GM12878 (cell line): ENCODE data around the gene SPATA12.

ENCODE experiments used
- CHD4 ChIP-seq: fragments of 200-600 bp; sonication (generic); IDR thresholded peaks from 2 replicates; pipeline ENCODE4 v1.6.1; 2016; ENCODE audit warnings: mild to moderate bottlenecking
- EZH2 ChIP-seq: IDR thresholded peaks from 2 replicates; pipeline ENCODE4 v1.6.1; 2012; ENCODE audit warnings: low read depth, mild to moderate bottlenecking, control low read depth, inconsistent platforms, low read length, borderline replicate concordance; ENCODE audit not compliant: control insufficient read depth
- POLR2A ChIP-seq: IDR thresholded peaks from 2 replicates; pipeline ENCODE4 v1.6.1; 2011; ENCODE audit warnings: low read depth, mild to moderate bottlenecking, low read length
- SUZ12 ChIP-seq: fragments of 200-600 bp; sonication (generic); IDR thresholded peaks from one replicate; pipeline ENCODE4 v1.6.1; 2018; ENCODE audit warnings: antibody characterized with exemption, mild to moderate bottlenecking; ENCODE audit not compliant: unreplicated experiment
- TF ChIP-seq, protein P1 (sequence below), 3 experiments: IDR thresholded peaks in 2 of 3; conservative IDR thresholded peaks in 1 of 3; 2 replicates each; pipeline ENCODE4 v1.5.1; 2011; ENCODE audit warnings: low read depth in 3 of 3, low read length in 3 of 3, mild to moderate bottlenecking in 3 of 3, control low read depth in 2 of 3, moderate library complexity in 2 of 3, inconsistent platforms in 1 of 3, mixed read lengths in 1 of 3; ENCODE audit not compliant: control insufficient read depth in 2 of 3, insufficient read depth in 1 of 3; ENCODE audit errors: extremely low read depth in 1 of 3
- TF ChIP-seq, protein P2 (sequence below): IDR thresholded peaks from 2 replicates; pipeline ENCODE4 v1.6.1; 2012; ENCODE audit warnings: mild to moderate bottlenecking, low read depth, low read length
- TF ChIP-seq, protein P3 (sequence below): IDR thresholded peaks from 2 replicates; pipeline ENCODE4 v1.6.1; 2012; ENCODE audit warnings: low read length, inconsistent platforms
- TF ChIP-seq, protein P4 (sequence below): IDR thresholded peaks from 2 replicates; pipeline ENCODE4 v1.6.1; 2011; ENCODE audit warnings: mild to moderate bottlenecking, low read depth, low read length, moderate library complexity; ENCODE audit not compliant: insufficient replicate concordance
- TF ChIP-seq, protein P5 (sequence below): fragments of 150-350 bp; IDR thresholded peaks from 2 replicates; pipeline ENCODE4 v1.6.1; 2016; ENCODE audit warnings: low read depth, low read length

DNA sequence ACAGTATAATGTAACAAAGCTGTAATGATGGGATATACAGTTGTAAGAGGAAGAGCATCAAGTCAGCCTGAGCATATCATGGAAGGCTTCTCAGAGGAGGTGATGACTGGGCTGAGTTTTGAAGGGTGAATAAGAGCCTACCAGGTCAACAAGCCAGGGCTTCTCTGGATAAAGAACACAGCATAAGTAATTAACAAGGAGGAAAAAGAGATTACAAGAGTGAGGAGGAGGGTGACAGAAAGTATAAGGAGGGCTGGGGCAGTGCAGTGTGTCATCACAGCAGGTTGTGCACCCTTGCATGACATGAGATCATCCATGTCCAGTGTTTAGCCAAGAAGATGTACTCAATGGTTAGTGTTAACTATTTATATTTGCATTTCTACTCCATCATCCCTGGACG is 16.9 kb upstream of the SPATA12 start:
- TF ChIP-seq, protein P1, sequence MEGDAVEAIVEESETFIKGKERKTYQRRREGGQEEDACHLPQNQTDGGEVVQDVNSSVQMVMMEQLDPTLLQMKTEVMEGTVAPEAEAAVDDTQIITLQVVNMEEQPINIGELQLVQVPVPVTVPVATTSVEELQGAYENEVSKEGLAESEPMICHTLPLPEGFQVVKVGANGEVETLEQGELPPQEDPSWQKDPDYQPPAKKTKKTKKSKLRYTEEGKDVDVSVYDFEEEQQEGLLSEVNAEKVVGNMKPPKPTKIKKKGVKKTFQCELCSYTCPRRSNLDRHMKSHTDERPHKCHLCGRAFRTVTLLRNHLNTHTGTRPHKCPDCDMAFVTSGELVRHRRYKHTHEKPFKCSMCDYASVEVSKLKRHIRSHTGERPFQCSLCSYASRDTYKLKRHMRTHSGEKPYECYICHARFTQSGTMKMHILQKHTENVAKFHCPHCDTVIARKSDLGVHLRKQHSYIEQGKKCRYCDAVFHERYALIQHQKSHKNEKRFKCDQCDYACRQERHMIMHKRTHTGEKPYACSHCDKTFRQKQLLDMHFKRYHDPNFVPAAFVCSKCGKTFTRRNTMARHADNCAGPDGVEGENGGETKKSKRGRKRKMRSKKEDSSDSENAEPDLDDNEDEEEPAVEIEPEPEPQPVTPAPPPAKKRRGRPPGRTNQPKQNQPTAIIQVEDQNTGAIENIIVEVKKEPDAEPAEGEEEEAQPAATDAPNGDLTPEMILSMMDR (IDR thresholded peaks at IDR 0.05 in 2 of 3, conservative IDR thresholded peaks at IDR 0.05 in 1 of 3; ENCODE audit: control insufficient read depth in 2 of 3, extremely low read depth in 1 of 3, insufficient read depth in 1 of 3, low read depth in 3 of 3, low read length in 3 of 3), result no peak
- TF ChIP-seq, protein P2, sequence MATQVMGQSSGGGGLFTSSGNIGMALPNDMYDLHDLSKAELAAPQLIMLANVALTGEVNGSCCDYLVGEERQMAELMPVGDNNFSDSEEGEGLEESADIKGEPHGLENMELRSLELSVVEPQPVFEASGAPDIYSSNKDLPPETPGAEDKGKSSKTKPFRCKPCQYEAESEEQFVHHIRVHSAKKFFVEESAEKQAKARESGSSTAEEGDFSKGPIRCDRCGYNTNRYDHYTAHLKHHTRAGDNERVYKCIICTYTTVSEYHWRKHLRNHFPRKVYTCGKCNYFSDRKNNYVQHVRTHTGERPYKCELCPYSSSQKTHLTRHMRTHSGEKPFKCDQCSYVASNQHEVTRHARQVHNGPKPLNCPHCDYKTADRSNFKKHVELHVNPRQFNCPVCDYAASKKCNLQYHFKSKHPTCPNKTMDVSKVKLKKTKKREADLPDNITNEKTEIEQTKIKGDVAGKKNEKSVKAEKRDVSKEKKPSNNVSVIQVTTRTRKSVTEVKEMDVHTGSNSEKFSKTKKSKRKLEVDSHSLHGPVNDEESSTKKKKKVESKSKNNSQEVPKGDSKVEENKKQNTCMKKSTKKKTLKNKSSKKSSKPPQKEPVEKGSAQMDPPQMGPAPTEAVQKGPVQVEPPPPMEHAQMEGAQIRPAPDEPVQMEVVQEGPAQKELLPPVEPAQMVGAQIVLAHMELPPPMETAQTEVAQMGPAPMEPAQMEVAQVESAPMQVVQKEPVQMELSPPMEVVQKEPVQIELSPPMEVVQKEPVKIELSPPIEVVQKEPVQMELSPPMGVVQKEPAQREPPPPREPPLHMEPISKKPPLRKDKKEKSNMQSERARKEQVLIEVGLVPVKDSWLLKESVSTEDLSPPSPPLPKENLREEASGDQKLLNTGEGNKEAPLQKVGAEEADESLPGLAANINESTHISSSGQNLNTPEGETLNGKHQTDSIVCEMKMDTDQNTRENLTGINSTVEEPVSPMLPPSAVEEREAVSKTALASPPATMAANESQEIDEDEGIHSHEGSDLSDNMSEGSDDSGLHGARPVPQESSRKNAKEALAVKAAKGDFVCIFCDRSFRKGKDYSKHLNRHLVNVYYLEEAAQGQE, result no peak
- TF ChIP-seq, protein P3, sequence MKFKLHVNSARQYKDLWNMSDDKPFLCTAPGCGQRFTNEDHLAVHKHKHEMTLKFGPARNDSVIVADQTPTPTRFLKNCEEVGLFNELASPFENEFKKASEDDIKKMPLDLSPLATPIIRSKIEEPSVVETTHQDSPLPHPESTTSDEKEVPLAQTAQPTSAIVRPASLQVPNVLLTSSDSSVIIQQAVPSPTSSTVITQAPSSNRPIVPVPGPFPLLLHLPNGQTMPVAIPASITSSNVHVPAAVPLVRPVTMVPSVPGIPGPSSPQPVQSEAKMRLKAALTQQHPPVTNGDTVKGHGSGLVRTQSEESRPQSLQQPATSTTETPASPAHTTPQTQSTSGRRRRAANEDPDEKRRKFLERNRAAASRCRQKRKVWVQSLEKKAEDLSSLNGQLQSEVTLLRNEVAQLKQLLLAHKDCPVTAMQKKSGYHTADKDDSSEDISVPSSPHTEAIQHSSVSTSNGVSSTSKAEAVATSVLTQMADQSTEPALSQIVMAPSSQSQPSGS, result no peak
- TF ChIP-seq EZH2 (no peak), SUZ12 (no peak), POLR2A (no peak), CHD4 (no peak)
- TF ChIP-seq, protein P4, sequence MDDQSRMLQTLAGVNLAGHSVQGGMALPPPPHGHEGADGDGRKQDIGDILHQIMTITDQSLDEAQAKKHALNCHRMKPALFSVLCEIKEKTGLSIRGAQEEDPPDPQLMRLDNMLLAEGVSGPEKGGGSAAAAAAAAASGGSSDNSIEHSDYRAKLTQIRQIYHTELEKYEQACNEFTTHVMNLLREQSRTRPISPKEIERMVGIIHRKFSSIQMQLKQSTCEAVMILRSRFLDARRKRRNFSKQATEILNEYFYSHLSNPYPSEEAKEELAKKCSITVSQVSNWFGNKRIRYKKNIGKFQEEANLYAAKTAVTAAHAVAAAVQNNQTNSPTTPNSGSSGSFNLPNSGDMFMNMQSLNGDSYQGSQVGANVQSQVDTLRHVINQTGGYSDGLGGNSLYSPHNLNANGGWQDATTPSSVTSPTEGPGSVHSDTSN, result no peak
- TF ChIP-seq, protein P5, sequence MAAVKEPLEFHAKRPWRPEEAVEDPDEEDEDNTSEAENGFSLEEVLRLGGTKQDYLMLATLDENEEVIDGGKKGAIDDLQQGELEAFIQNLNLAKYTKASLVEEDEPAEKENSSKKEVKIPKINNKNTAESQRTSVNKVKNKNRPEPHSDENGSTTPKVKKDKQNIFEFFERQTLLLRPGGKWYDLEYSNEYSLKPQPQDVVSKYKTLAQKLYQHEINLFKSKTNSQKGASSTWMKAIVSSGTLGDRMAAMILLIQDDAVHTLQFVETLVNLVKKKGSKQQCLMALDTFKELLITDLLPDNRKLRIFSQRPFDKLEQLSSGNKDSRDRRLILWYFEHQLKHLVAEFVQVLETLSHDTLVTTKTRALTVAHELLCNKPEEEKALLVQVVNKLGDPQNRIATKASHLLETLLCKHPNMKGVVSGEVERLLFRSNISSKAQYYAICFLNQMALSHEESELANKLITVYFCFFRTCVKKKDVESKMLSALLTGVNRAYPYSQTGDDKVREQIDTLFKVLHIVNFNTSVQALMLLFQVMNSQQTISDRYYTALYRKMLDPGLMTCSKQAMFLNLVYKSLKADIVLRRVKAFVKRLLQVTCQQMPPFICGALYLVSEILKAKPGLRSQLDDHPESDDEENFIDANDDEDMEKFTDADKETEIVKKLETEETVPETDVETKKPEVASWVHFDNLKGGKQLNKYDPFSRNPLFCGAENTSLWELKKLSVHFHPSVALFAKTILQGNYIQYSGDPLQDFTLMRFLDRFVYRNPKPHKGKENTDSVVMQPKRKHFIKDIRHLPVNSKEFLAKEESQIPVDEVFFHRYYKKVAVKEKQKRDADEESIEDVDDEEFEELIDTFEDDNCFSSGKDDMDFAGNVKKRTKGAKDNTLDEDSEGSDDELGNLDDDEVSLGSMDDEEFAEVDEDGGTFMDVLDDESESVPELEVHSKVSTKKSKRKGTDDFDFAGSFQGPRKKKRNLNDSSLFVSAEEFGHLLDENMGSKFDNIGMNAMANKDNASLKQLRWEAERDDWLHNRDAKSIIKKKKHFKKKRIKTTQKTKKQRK, result no peak
